Left ventricle myocardium superior (tissue), 1 donor: ENCODE measurements around the gene GPC3. TPM values are rescaled to one million over a fixed set of nuclear protein-coding genes. Genes with fewer than 3 reads are reported as not detected.

ENCODE experiments used
- ATAC-seq: fragments of 200-7000 bp; cut with Tn5 transposase; one replicate; pipeline ENCODE4 v1.9.1; 2020; ENCODE audit warnings: mild to moderate bottlenecking, moderate library complexity
- DNase-seq: peaks from one replicate; pipeline ENCODE4 v3.0.0-alpha.2; 2020
- intact Hi-C: fragments of 100-400 bp; cut with micrococcal nuclease; formaldehyde crosslinking; loops from one replicate; pipeline ENCODE4 v1.11.0; 2022
- total RNA-seq: library from RNA; stranded (reverse); fragmentation: NEBNext Ultra II Directional; extraction: Animal tissue kit (Norgen Biotek cat#: 25700); gene quantifications from one replicate; pipeline ENCODE4 v1.2.1, GENCODE V29; 2021
- donor health status: DM: no; HTN: yes; CAD: no; lungs with severe emphysema.

The GPC3 gene
- total RNA-seq, 1 donor from 2014 or later, result 4.2 TPM

DNA sequence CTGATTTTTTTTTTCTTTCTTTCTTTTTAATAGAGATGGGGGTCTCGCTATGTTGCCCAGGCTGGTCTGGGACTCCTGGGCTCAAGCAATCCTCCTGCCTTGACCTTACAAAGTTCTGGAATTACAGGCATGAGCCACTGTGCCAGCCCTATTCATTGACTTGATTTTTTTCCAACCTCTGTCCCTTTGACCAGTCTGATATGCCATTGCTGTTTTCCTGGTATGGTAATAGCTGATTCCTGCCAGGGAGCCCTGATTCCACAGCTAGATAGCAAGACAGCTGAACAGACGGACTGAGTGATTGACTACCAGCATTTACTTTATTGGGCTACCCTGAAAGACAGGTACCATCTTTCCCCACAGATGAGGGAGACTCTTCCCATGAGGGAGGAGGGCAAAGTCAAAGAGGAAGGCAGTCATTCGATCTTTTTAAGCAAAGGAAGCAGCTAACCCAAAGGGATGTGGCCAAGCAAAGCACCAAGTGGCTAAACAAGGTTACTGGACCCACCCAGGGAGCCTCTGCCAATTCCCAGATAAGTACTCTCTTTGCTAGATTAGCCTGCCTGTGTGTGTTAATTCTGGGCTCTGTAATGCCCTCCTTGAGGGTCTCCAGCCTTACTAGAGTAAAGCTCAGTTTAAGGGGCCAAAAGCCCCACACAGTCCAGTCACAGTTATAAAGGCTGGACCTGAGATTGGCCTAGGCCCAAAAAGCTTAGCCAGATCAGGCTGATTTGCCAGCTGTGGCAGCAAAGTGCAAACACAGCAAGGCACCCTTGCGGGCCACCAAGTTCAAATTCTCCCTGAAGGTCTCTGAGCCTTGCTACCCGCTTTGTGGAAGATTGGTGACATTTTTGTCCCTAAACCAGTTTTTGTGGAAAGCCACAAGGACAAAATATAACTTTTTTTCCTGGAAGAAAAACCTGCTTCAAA lies 377.7 kb downstream of the GPC3 start:
- intact Hi-C loops, result no loop called here
- ATAC-seq (no peak), DNase-seq (no peak)

DNA sequence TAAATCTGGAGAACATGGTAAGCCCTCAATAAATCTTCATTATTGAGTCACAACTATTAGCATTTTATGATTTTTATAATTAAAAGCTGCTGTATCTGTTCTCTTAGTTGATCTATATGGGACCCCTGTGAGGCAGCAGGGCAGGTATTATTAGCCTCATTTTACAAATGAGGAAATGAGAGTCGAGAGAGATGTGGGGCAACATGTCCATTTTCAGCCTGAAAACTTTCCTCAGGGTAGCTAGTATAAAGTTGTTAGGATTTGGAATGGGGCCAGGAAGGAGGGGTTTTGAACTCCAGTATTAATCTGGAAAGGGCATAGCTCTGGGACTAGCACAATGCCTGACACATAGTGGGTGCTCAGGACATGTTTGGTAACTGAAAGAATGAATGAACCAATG lies 378.4 kb downstream of the GPC3 start:
- ATAC-seq, result no peak
- intact Hi-C loops, result no loop called here
- no peak for DNase-seq

DNA sequence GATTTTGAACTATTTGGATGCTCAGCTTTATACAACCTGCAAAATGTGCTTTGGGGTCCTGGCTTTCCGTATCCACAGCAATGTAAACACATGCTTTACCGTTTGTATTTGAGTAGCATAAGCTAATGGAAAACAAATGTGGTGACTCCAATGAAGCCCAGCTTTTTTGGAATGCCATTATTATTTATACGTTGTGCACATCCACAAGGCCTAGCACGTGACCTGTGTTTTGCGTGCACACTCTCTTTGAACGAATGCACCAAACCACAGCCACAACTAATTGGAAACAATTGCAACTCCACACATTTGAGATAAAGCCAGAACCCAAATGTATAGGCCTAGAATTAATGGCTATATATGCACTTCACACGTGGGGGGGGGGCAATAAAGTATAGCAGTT lies 380.6 kb downstream of the GPC3 start:
- intact Hi-C loops, result no loop called here
- no peak for ATAC-seq

DNA sequence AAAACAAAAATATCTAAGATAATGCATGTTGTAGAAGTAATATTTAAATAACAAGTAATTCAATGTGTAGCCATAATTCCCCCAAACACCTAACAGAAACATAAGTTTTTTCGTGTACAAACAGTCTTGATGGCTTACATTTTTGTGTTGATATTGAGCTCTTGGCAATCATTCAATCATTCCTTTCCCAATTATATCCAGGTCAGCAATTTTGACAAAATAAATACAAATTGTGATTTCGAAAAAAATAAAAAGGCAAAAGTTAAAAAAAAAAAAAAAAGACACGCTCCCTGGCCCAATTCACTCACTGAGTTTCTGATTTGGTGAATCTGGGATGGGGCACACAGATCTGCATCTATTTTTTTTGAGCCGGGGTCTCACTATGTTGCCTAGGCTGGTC lies 382.5 kb downstream of the GPC3 start:
- DNase-seq (no peak), ATAC-seq (no peak)
- intact Hi-C loops, result no loop called here

More for the DNA sequence above, 380.6 kb downstream of the GPC3 start:
- DNase-seq, result no peak

DNA sequence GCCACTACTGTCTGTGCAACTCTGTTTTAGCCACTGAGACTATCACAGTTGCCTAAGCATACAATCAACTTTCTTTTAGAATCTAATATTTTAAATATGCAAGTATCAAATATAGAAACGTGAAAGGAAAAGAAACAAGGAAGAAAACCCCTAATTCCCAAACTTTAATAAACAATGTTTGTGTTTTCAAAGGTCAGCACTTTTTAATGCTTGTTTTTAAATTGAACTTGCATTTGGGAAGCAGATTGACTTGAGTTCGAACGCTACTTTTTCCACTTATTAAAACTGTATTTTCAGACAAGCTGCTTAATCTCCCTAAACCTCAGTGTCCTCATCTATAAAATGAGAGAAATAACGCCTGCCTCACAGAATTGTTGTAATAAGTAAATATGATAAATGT lies 384.3 kb downstream of the GPC3 start:
- DNase-seq, result no peak
- intact Hi-C loops, result no loop called here
- ATAC-seq, result no peak

DNA sequence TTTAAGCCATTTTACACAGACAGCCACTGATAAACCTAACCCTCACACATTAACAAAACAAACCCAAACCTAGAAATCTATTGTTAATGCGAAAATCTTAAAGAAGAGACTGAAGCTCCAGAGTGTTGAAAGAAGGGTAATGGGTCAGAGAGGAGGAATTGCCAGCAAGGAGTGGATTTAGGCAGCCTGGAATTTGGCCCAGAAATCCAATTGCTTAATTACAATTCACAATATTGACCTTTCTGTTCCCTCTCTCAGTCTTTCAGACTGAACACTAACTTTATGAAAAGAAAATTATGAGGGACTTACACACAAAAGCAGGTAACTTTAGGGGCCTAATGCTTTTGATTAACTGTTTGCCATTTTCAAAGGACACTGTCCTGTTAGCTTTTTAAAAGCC lies 384.9 kb downstream of the GPC3 start:
- intact Hi-C loops, result no loop called here
- ATAC-seq, result no peak

DNA sequence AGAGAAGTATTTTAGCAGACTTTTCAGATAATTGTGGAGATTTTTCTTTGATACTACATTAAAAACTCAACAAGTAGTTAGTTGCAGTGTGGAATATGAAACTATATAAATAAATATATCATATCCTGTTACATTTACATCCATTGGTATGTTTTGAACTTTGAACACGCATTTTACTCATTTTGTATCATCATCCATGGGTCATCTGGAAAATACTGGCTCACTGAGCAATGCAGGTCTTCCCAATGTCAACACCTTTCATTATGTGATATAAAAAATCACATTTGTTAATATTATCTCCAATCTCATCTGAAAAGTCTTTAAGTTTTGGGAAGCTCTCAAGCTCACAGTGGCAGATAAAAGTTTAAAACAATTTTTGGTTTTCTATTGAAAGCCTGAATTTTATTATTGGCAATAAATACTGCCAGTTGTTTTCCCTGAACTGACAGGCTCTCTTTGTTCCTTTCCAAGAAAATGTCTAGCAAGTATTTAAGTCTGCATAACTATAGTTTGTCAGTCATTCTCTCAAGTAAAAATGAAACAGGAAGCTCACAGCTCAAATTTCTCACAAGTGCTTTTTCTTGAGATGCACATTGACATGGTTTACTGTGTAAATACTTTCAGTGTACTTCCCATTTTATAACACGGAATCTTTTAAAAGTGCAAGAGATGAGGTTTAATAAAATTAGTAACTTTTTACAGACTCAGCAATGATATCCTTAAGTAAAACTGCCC lies 386.6 kb downstream of the GPC3 start:
- intact Hi-C loops, result no loop called here
- ATAC-seq, result no peak
- no peak for DNase-seq

More for the DNA sequence above, 384.9 kb downstream of the GPC3 start:
- DNase-seq, result no peak

DNA sequence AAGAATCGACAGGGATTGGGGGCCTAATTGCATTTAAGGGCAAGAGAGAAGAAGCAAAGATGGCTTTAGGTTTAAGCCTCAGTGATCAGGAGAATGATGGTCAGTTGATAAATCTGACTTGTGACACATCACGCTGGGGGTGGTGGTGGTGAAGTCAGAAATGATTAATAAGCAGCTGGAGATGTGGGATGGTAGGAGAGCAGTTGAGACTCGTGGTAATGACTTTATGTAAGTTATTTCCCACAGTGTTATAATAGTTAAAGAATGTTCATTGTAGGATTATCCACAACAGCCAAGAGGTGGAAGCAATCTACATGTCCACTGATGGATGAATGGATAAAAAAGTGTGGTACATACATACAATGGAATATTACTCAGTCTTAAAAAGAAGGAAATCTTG lies 391.2 kb downstream of the GPC3 start:
- intact Hi-C loops, result no loop called here
- ATAC-seq (no peak), DNase-seq (no peak)

DNA sequence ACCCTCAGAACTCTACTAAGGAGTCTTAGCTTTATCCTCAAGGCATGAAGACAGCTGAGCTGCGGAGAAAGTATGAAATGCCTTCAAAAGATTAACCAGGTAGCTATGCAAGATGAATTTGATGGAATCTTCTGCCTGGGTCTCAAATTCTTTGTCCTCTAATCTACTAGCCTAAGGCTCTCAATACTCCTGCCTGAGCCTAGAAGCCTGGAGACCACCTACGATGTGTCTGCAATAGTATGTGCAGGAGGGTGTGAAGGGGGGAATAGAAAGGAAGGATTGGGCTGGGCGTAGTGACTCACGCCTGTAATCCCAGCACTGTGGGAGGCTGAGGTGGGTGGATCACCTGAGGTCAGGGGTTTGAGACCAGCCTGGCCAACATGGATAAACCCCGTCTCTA lies 391.9 kb downstream of the GPC3 start:
- DNase-seq (no peak), ATAC-seq (no peak)
- intact Hi-C loops, result no loop called here

DNA sequence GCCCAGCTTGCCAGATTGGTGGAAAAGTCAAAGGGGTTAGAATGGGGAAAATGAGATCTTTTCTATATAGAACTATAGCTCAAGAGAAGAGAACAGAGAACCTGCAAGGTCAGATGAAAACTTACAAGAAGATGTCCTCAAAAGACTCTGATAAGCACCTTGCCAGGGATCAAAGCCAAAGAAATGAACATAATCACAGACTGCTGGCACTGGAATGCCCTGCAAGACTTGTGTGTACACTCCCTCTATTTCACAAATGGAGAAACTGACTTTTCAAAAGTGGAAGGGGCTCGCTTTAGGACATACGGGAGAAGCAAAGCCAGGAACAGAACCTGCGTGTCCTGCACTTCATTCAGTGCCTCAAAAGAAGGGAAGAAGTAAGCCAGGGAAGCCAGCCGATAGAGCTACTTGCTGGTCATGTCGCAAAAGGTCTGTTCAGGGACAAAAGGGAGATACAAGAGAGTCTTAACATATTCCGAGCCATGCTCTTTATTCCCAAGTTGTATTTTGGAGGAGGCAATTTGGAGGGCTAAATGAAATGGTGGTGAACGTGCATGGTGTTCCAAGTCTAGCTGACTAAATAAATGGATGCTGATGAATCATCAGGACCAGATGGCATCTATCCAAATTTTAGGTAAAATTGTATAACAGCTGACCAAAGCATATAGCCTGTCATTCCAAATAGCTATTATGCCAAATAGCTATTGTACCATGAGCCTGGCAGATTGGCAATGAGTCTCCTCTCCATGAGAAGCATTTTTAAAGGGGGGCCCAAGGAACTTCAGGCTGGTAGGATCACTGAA lies 394.5 kb downstream of the GPC3 start:
- intact Hi-C loops, result no loop called here

DNA sequence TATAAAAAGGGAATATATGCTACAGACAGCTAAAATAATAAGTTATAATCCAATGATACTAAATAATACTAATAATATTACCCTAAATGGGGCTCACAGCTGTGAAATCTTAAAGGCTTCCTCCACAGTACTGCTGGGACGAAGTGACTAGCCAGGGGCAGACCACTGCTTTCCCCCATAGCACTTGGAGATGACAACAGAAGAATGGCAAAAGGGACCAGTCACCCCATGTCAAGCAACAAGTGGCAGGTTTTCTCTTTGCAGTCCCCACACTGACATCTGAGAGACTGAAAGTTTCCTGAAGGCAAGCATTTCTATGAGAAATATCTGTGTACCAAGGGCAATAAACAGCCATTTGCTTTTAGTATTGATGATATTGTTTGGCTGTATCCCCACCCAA lies 396.6 kb downstream of the GPC3 start:
- no peak for ATAC-seq
- intact Hi-C loops, result no loop called here

More for the DNA sequence above, 394.5 kb downstream of the GPC3 start:
- ATAC-seq, result no peak
- DNase-seq, result no peak

DNA sequence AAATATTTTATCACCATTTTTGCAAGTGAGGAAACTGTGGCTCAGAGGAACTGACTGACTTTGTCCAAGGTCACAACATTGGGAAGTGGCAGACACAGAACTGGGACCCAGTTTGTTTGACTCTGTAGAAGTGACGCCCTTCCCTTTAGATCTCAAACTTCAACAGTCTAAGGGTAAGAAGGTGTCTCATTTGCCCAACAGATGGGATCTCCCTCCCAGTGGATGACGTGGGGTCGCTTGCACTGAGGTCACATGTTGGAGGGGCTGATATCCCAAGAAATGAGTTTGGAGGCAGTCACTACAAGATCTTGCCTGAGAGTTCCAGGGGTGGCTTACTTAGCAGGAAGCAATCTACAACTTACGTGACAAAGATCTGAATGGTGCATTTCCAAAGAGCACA lies 397.6 kb downstream of the GPC3 start:
- no peak for ATAC-seq

More for the DNA sequence above, 396.6 kb downstream of the GPC3 start:
- no peak for DNase-seq

DNA sequence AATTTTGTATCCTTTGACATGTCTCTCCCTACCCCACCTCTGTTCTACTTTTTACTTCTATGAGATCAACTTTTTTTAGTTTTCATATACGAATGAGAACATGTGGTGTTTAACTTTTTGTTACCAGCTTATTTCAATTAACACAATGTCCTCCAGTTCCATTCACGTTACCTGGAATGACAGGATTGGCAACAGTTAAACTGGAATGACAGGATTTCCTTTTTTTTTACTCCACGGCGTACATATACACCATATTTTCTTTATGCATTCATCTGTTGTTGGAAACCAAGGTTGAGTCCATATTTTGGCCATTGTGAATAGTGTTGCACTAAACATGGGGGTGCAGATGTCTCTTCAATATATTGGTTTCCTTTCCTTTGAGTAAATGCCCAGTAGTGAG lies 398.3 kb downstream of the GPC3 start:
- DNase-seq, result no peak
- ATAC-seq, result no peak
- intact Hi-C loops, result no loop called here

More for the DNA sequence above, 397.6 kb downstream of the GPC3 start:
- no peak for DNase-seq
- intact Hi-C loops, result no loop called here

DNA sequence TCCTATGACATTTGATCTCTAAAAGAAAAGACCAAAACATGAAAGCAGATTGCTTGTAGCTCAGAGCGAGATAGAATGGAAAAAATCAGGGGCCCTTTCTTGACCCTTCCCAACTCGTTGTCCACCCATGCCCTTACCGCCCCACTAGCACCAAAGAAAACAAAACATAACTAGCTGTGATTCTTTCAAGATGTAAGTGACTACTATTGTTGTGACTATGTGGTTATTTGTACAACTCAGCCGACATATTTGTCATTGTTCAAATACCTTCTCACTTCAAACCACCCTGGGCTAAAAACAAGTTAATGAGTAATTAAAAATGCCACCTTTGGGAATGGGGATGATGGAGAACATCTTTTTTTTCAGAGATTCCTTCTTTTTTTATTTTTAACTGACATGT lies 399.0 kb downstream of the GPC3 start:
- intact Hi-C loops, result no loop called here
- DNase-seq, result no peak
- no peak for ATAC-seq

DNA sequence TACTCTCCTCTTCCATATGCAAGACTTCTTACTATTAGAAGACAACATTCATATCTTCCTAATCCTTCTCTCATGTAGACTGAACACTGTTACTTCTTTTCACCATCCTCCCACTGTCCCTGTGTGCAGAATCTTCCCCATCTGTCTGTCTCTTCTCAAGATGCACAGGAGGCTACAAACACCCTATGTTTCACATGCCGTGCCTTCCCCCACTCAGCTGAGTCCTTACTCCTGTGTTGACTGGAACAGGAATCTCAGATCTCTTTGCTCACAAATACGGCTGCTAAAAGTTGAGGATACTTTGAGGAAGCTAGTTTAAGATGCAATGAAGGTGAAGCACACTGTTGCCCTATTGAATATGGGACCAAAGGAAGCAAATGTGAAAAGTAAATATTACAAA lies 401.6 kb downstream of the GPC3 start:
- no peak for ATAC-seq
- DNase-seq, result no peak
- intact Hi-C loops, result no loop called here

DNA sequence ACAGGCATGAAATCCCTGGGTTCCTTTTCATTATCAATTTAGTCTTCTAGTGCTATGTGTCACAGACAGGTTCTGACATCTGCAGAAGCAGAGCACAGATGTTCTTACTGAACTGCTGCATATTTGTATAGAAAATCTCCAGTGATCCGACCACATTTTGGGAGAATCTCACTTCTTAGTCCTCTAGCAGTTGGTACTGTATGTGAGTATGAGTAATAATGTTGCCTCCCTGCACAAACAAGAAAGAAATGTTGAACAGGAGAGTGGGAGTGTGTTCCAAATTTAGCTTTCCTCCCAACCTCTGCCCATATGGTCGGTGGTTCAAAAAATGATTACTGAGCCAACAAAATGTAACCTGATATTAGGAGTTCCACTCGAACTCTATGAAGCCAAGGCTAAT lies 404.8 kb downstream of the GPC3 start:
- DNase-seq, result no peak
- no peak for ATAC-seq
- intact Hi-C loops, result no loop called here

DNA sequence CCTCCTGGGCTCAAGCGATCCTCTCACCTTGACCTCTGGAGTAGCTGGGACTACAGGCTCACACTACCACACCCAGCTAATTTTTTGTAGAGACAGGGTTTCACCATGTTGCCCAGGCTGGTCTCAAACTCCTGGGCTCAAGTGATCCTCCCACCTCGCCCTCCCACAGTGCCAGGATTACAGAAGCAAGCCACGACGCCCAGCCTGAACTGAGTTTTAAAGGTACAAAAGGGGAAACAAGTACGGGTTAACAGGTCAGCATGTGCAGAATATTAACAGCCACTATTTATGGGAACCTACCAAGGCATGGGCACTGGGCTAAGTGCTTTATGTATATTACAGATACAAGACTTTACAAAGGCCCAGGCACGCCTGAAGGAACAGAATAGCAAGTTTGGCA lies 405.8 kb downstream of the GPC3 start:
- ATAC-seq (no peak), DNase-seq (no peak)
- intact Hi-C loops, result no loop called here

DNA sequence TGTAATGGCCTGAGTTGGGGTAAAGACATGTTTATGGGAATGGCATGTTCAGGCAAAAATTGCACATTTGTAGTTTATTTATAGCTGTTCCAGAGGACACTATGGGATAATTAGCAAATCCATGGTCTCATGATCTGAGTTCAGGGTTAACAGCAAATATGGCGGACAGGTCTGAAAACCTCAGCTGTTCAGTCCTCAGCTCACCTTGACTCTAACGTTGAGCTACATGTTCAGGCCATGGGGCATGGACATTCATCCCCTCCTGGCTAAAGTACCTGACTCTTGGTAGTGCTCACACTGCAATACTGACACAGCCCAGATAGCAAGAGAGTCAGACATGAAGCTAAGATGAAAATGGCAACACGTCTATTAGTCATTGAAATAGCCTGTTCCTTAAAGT lies 408.5 kb downstream of the GPC3 start:
- no peak for ATAC-seq
- no peak for DNase-seq
- intact Hi-C loops, result no loop called here

DNA sequence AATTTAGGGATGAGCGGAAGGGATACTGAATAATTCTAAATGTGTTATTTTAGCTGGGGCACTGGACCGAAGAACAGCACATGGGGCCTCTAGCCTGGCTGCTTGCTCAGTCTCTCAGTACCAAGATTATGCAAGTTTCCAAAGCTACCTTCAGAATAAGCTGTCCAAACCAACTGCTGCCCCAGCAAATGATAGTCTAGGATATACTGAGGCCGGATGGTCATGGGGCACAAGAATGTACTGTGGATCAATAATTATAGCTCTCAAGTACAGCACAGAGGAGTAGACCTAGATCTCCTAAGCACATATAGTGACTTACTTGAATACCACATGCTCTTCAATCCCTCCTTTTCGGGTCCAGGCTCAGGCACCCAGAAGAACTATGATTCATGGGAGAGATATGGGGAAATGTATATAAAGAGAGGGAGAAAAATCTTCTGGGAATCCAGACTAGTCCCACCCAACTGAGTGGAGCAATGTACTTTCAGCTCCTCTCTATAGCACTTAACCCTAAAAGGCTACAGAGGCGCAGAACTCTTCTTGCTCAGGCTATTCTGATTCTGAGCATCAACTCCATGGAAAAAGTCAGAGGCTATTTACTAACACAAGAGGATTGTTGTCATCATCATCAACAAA lies 409.8 kb downstream of the GPC3 start:
- intact Hi-C loops, result no loop called here
- no peak for ATAC-seq

More for the DNA sequence above, 409.8 kb downstream of the GPC3 start:
- no peak for DNase-seq
